Activated naive CD8-positive, alpha-beta T cell treated with anti-CD3 and anti-CD28 coated beads for 36 hours (primary cell): ENCODE data around the gene MBD5. TPM values are rescaled to one million over a fixed set of nuclear protein-coding genes. Genes with fewer than 3 reads are reported as not detected.
"Not testable (repeated sequence)": the region's sequence is repeated elsewhere in the genome, so short reads cannot be mapped to it uniquely, and the experiment has no call there.

ENCODE experiments used
- DNase-seq: peaks from one replicate; pipeline ENCODE4 v3.0.0; 2021
- H3K27ac Mint-ChIP-seq: one replicate; pipeline ENCODE4 v1.8.0; 2022; ENCODE audit warnings: mild to moderate bottlenecking, moderate library complexity, mixed read lengths
- H3K27me3 Mint-ChIP-seq: one replicate; pipeline ENCODE4 v1.8.0; 2022; ENCODE audit warnings: mild to moderate bottlenecking, mixed read lengths
- H3K36me3 Mint-ChIP-seq: one replicate; pipeline ENCODE4 v1.8.0; 2021; ENCODE audit warnings: mild to moderate bottlenecking, mixed read lengths
- H3K4me1 Mint-ChIP-seq: one replicate; pipeline ENCODE4 v1.8.0; 2021; ENCODE audit warnings: mixed read lengths
- H3K4me3 Mint-ChIP-seq: one replicate; pipeline ENCODE4 v1.8.0; 2022; ENCODE audit warnings: mild to moderate bottlenecking, moderate library complexity, mixed read lengths
- H3K9me3 Mint-ChIP-seq: one replicate; pipeline ENCODE4 v1.8.0; 2022; ENCODE audit warnings: mixed read lengths
- total RNA-seq, 2 experiments: library from RNA; stranded (reverse); gene quantifications; one replicate each; pipeline ENCODE4 v1.2.3, GENCODE V29; 2021

Gene MBD5
- total RNA-seq, 2 experiments from 2014 or later = 17.0 to 17.4 TPM

DNA sequence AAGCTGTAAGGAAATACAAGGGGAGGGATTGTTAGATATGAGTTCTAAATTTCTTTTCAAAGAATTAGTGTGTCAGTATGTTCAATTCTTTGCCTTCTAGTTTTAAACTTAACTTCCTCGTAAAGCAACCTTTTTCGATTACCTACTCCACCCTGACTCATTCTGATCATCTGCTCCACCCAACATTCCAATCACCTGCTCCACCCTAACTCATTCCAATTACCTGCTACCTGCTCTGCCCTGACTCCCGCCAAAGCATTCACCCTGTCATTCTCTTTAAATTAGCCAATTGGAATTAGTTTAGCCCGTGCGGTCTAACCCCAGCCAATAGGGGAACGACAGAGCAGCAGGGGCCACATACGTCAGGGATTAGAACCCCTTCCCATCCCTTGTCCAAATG lies 12.5 kb upstream of the MBD5 start:
- Mint-ChIP-seq H3K9me3 (peaks cover 24% of the 10 kb centered on the region), H3K4me1 (peaks cover 25% of the 10 kb centered on the region), H3K36me3 (peaks cover 60% of the 10 kb centered on the region)
- H3K27me3 Mint-ChIP-seq, DNase-seq, H3K27ac Mint-ChIP-seq, H3K4me3 Mint-ChIP-seq: not testable (repeated sequence)

DNA sequence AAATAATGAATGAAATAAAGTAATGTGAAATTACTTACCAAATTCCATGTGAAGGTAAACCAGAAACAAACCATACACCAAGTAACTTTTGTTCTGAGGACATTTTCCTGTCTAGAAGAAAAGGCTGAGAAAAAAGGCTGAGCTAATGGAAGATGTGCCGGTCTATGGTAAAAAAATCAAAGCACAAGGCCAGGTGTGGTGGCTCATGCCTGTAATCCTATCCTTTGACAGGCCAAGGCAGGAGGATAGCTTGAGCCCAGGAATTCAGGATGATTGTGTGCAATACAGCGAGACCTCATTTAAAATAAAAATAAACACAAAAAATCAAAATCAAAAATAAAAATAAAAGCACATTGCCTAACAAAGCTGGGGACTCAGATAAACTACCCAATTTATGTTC lies 7.0 kb upstream of the MBD5 start:
- DNase-seq = no peak
- peaks cover 28% of the 10 kb centered on the region for H3K36me3 Mint-ChIP-seq
- no peak overlapping the region for H3K4me3 Mint-ChIP-seq
- H3K27me3 Mint-ChIP-seq = no peaks in the 10 kb centered on the region
- H3K27ac Mint-ChIP-seq = no peak overlapping the region
- peaks cover 31% of the 10 kb centered on the region for H3K4me1 Mint-ChIP-seq
- peaks cover 4% of the 10 kb centered on the region for H3K9me3 Mint-ChIP-seq

DNA sequence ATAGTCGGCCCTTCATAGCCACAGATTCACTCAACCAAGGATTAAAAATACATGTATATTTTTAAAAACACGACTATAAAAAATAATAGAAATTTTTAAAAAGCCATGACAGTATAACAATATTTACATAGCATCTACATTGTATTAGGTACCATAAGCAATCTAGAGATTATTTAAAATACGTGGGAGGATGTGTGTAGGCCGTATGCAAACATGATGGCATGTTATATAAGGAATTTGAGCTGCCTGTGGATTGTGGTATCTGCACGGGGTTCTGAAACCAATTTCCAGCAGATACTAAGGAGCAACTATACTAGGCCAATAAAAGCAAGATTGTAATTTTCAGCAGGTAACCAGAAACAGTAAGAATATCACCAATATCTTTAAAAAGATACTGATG lies 6.3 kb upstream of the MBD5 start:
- no peak for DNase-seq
- Mint-ChIP-seq H3K9me3 (peaks cover 4% of the 10 kb centered on the region), H3K27me3 (no peaks in the 10 kb centered on the region), H3K4me3 (no peak overlapping the region), H3K4me1 (peaks cover 38% of the 10 kb centered on the region), H3K27ac (no peak overlapping the region), H3K36me3 (peaks cover 23% of the 10 kb centered on the region)

DNA sequence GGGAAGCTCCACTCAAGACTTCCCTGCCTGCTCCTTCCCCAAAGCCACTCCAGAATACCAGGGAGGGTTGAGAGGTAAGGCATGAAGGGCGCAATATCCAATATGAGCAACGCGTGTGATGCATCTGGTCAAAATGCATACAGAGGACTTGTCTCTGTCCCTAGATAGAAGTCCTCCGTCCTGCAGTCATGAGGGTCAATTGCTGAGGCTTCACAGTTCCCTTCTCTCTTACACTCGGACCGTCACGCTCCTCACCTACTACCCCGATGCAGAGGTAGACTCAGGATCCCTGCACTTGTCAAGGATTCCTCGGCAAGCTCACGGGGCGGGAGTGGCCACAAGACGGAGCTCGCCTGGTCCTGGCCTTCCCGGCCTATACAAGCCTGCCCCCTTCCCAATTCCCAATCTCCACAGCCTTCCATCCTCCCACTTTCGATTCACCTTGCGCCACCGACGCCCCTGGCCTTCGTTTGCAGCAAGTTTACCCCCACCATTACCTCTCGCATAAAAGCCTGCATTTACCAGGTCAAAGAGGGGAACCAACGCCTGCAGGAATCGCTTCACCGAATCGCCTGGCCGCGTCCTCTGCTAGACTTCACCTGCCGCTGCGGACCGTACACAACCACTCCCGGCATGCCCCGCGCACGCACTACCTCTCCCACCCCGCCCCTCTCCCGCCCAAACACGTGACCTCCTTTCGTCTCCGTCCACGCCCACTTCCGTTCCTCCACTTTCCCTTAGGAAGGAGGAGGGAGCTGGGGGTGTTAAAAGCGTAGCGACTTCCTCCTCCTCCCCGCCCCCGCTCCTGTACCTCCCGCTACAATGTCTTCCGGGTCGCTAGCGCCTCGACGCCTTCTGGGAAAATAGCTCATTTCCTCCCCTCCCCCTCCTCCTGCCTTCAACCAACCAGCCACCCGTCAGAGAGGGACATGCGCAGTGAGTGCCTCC lies 506 bp upstream of the MBD5 start, which contains the start of gene ORC4:
Gene ORC4, minus strand, starts transcription at position 627 of the 948 bp plus-strand sequence. CDS start 44,779 bp downstream, outside the sequence.
- H3K27me3 Mint-ChIP-seq = no peaks in the 10 kb centered on the region
- DNase-seq = peak; percentile 92
- H3K4me3 Mint-ChIP-seq = peak within 1 kb of the TSS; percentile 100
- no peaks in the 10 kb centered on the region for H3K9me3 Mint-ChIP-seq
- peaks cover 11% of the 10 kb centered on the region for H3K36me3 Mint-ChIP-seq
- peak within 1 kb of the TSS; percentile 96 for H3K27ac Mint-ChIP-seq
- peaks cover 32% of the 10 kb centered on the region for H3K4me1 Mint-ChIP-seq

DNA sequence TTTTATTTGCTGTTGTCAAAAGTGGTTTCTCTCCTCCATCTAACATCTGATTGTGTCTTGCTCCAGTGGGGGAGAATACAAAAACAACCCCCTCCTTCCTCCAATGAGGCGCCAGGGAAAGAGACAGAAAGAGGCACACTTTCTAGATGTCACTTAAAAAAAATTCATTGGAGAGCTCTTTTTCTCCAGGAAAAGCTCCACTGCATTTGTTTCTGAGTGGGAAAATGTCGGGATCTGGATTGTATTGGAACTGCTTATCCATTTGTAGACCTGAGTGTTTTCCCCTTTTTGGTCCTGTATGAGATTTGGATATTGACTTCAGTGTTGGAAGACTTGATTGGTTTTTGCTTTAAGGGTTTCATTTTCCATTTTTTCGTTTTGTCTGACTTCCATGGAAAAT lies 995 bp downstream of the MBD5 start:
- no peaks in the 10 kb centered on the region for H3K9me3 Mint-ChIP-seq
- no peaks in the 10 kb centered on the region for H3K27me3 Mint-ChIP-seq
- DNase-seq = no peak
- H3K4me3 Mint-ChIP-seq = peak overlapping the region; percentile 100
- H3K27ac Mint-ChIP-seq = peak overlapping the region; percentile 96
- H3K36me3 Mint-ChIP-seq = peaks cover 3% of the 10 kb centered on the region
- H3K4me1 Mint-ChIP-seq = peaks cover 39% of the 10 kb centered on the region

DNA sequence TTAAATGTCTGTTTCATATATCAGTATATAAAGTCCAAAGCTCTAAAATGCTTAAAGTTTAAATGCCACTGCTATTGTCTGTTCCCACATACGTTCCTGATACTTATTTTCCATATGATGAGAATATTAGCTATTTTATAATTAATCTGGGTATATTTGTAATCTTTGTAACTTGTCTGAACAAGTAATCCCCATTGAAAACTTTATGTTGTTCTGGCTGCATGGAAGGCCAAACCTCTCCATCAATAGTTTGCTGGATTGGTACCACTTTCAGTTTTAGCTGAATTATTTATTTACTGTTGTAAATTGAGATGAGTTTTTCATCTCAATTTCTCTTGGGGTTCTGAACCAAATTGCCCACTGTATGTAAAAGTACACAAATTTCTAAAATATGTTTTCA lies 1.5 kb downstream of the MBD5 start:
- peaks cover 38% of the 10 kb centered on the region for H3K4me1 Mint-ChIP-seq
- peak overlapping the region; percentile 100 for H3K4me3 Mint-ChIP-seq
- no peaks in the 10 kb centered on the region for H3K9me3 Mint-ChIP-seq
- peaks cover 3% of the 10 kb centered on the region for H3K36me3 Mint-ChIP-seq
- no peaks in the 10 kb centered on the region for H3K27me3 Mint-ChIP-seq
- no peak for DNase-seq
- peak overlapping the region; percentile 96 for H3K27ac Mint-ChIP-seq

DNA sequence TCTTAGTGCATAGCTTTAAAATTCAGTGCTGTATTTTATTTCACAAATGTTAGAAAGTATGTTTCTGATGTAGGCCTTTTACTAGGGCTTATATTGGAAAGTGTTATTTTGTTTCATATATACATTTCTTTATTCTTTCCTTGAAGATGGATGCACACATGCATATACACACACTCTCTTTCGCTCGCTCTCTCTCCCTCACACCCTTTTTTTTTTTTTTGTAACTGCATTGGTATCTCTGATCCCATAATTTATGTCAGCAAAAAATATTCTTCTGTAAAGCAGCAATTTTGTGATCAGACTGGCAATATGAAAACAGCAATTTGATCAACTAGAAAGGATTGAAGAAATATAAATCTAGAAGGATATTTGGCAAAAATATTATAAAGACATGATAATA lies 2.0 kb downstream of the MBD5 start:
- Mint-ChIP-seq H3K9me3 (no peaks in the 10 kb centered on the region), H3K36me3 (peaks cover 3% of the 10 kb centered on the region), H3K27me3 (no peaks in the 10 kb centered on the region), H3K4me3 (peak overlapping the region; percentile 100), H3K4me1 (peaks cover 35% of the 10 kb centered on the region), H3K27ac (peak overlapping the region; percentile 42)
- DNase-seq = no peak

DNA sequence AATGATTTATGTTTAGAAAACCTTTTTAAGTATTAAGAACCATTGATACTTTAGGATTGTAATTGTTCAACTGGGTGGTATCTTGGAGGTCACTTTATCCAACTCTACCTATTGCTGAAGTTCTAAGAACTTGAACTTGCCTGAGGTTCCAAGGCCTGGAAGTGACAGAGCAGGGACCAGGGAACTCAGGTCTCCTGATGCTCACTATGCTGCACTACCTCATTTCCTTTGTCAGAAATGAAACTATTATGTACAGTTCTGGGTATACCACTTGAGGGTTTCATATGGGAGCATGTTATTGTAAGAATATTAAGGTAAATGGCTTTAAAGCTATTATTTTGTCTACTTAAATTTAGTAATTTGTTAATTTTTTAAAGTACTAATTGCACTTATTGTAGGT lies 3.0 kb downstream of the MBD5 start:
- Mint-ChIP-seq H3K9me3 (no peaks in the 10 kb centered on the region), H3K4me1 (peaks cover 30% of the 10 kb centered on the region), H3K27ac (peak overlapping the region; percentile 93), H3K27me3 (no peaks in the 10 kb centered on the region), H3K36me3 (peaks cover 3% of the 10 kb centered on the region), H3K4me3 (peak overlapping the region; percentile 74)
- DNase-seq = no peak

DNA sequence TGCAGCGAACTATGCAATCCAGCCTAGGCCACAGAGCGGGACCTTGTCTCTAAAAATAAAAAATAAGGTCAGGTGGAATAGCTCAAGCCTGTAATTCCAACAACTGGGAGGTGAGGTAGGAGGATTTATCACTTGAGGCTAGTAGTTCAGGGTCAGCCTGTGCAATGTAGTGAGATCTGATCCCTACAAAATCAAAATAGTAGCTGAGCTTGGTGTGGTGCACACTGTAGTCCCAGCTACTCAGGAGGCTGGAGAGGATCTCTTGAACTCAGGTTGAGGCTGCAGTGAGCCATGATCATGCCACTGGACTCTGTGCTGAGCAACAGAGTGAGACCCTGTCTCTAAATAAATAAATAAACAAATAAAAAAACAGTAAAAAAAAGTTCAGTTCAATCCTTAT lies 5.7 kb downstream of the MBD5 start:
- Mint-ChIP-seq H3K4me3 (no peak overlapping the region), H3K36me3 (peaks cover 1% of the 10 kb centered on the region), H3K4me1 (peaks cover 28% of the 10 kb centered on the region), H3K9me3 (no peaks in the 10 kb centered on the region), H3K27me3 (no peaks in the 10 kb centered on the region), H3K27ac (no peak overlapping the region)
- no peak for DNase-seq

DNA sequence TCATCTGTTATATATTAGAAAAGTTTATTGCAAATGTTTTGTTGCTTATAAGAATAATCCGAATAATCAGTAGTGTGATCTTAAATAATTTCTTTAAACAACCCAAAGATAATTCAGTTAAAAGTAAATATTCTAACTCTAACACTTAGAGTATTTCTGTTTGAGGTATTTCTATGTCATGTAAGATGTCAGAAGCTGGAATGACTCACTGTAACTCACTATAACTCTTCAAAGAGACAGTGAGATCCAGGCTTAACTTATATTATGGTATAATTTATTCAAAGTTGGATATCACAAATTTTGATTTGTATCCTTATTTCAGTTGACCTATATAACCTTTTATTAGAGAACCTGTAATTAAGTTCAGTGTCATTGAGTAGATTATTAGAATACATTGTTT lies 6.9 kb downstream of the MBD5 start:
- Mint-ChIP-seq H3K27ac (no peak overlapping the region), H3K4me1 (peaks cover 28% of the 10 kb centered on the region), H3K27me3 (no peaks in the 10 kb centered on the region), H3K36me3 (peaks cover 1% of the 10 kb centered on the region), H3K4me3 (no peak overlapping the region), H3K9me3 (no peaks in the 10 kb centered on the region)
- DNase-seq = no peak

DNA sequence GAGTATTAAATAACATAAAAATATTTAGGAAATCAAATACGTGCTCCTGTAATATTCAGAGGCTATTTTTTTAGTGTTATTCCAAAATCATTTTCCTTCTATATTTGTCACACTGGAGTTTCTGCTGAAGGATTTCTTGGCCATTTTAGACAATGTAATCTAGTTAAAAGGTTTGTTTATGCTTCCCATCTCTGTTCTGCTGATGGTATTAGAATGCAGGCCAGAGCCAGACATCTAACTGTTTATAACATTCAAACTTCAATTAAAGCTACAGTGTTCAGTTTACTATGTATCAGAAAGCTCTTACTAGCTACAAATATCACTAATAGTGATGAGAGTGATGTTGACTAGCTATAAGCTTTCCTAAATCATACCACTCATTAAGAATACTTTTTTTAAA lies 7.9 kb downstream of the MBD5 start:
- Mint-ChIP-seq H3K27me3 (no peaks in the 10 kb centered on the region), H3K4me1 (peaks cover 22% of the 10 kb centered on the region), H3K27ac (no peak overlapping the region), H3K4me3 (no peak overlapping the region), H3K9me3 (no peaks in the 10 kb centered on the region), H3K36me3 (peaks cover 1% of the 10 kb centered on the region)
- no peak for DNase-seq

DNA sequence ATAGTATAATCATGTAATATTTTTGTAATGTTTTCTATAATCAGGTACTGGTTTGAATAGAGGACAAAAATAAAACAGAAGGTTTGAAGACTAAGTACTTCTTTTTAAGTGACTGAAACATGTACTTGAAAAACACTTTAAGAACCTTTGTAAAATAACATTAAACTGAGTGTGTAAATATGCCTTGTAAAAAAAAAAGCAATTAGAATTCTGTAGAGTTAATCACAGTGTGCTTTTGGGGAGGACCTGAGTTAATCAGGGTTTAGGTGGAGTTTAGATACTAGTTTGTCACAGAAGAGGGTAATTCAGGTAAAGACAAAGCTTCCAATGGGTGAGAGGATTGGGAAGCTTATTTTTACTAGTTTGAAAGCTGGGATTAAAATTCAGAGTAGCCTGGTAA lies 10.3 kb downstream of the MBD5 start:
- H3K9me3 Mint-ChIP-seq = no peaks in the 10 kb centered on the region
- H3K27ac Mint-ChIP-seq = no peak overlapping the region
- no peak overlapping the region for H3K4me3 Mint-ChIP-seq
- H3K4me1 Mint-ChIP-seq = peaks cover 12% of the 10 kb centered on the region
- no peaks in the 10 kb centered on the region for H3K27me3 Mint-ChIP-seq
- no peak for DNase-seq
- no peaks in the 10 kb centered on the region for H3K36me3 Mint-ChIP-seq

DNA sequence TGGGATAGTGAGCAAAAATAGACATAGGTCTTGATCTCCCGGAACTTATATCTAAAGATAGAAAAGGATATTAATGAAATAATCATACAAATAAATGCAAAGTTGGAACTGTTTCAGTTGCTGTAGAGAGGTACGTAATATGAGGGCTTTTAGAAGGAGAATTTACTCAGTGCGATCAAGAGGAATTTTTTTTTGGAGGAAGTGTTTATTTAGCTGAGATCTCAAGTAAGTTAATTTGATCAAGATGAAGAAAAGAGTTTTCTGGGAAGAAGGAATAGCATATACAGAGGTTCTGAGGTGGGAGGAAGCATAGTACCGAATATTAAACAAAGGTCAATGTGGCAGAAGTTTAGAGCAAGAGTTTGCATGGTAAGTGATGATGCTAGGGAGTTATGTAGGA lies 11.3 kb downstream of the MBD5 start:
- DNase-seq = no peak
- Mint-ChIP-seq H3K4me1 (peaks cover 7% of the 10 kb centered on the region), H3K4me3 (no peak overlapping the region), H3K27me3 (no peaks in the 10 kb centered on the region), H3K27ac (no peak overlapping the region), H3K36me3 (no peaks in the 10 kb centered on the region), H3K9me3 (no peaks in the 10 kb centered on the region)

DNA sequence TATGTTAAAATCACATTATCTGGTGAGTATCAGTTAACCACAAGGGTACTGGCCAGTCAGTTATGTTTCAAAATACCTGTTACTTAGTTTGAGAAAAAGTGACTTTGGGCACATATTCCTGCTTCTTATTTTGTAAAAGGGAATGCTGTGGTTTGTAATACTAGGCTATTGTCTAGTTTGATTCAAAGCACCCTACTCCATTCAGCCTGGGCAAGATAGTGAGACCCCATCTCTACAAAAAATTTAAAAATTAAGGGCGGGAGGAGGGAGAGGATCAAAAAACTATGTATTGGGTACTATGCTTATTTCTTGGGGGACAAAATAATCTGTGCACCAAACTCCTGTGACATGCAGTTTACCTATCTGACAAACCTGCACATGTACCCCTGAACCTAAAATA lies 18.9 kb downstream of the MBD5 start:
- H3K4me3 Mint-ChIP-seq = no peak overlapping the region
- peaks cover 7% of the 10 kb centered on the region for H3K4me1 Mint-ChIP-seq
- H3K36me3 Mint-ChIP-seq = peaks cover 2% of the 10 kb centered on the region
- DNase-seq = no peak
- H3K27ac Mint-ChIP-seq = no peak overlapping the region
- no peaks in the 10 kb centered on the region for H3K27me3 Mint-ChIP-seq
- H3K9me3 Mint-ChIP-seq = no peaks in the 10 kb centered on the region

DNA sequence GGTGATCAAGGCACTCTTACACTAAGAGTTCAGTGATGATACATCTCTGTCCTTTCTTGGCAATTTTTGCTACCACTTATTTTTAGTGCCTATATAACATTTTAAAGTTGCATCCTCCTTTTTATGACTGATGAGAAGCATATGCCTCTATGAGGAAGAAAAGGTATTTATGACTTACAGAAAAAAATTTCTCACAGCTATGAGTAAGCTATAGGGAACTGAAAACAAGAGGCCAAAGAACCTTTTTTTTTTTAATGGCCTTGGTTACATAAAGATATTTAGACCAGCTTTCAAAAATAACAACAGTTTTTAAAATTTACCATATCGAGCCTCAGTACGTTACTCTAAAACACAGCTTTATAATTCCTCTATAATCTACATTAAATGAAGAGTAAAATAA lies 21.3 kb downstream of the MBD5 start:
- H3K4me3 Mint-ChIP-seq = no peak overlapping the region
- DNase-seq = no peak
- H3K36me3 Mint-ChIP-seq = peaks cover 2% of the 10 kb centered on the region
- no peaks in the 10 kb centered on the region for H3K27me3 Mint-ChIP-seq
- H3K4me1 Mint-ChIP-seq = peaks cover 17% of the 10 kb centered on the region
- H3K27ac Mint-ChIP-seq = no peak overlapping the region
- H3K9me3 Mint-ChIP-seq = no peaks in the 10 kb centered on the region

DNA sequence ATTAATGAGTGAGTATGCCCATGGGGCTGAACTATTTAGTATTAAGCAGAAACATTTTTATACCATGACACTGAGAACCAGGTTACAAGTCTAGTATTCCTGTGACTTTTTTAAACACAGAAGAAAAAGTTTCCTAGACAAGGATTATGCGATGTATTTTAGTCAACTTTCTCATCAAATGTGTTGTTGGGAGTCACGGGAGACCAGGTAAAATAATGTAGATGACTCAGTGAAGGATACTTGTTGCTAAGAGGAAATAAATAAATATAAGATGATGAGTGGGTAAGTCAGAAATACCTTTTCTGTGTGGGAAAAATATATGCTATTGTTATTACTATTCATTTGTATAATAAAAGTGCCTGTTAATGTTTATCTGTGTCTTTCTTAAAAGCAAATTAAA lies 23.4 kb downstream of the MBD5 start:
- Mint-ChIP-seq H3K4me1 (peaks cover 26% of the 10 kb centered on the region), H3K4me3 (no peak overlapping the region), H3K27ac (no peak overlapping the region), H3K36me3 (peaks cover 2% of the 10 kb centered on the region), H3K9me3 (no peaks in the 10 kb centered on the region), H3K27me3 (no peaks in the 10 kb centered on the region)
- no peak for DNase-seq
